ENCODE data around the gene KCNJ4. TPM values are rescaled to one million over a fixed set of nuclear protein-coding genes. Genes with fewer than 3 reads are reported as not detected.

Gene KCNJ4
- not detected for total RNA-seq

DNA sequence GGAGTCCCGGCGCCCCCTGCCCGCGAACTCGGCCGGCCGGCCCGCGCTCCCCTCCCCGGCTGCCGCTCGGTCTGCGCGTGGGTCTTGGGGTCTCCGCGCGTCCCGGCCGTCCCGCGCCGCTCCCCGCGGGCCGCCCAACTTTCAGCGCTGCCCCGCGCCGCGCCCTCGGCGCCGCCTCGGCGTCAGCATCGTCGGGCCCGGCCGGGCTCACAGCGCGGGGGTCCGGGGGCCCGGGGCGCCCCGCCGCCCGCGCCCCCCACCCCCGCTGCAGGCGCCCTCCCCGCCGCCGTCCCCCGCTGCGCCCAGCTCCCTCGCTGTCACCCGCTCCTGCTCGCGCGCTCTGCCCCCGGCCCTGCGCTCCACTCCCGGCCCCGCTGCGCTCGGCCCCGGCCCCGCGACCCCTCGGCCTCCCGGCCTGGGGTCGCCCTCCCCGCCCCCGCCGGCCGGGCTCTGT lies at the start of gene KCNJ4:
KCNJ4 (minus strand) TSS at position 124 of the 454 bp plus-strand sequence. CDS start 27,067 bp downstream, outside the sequence.
- TF ChIP-seq, protein P1, sequence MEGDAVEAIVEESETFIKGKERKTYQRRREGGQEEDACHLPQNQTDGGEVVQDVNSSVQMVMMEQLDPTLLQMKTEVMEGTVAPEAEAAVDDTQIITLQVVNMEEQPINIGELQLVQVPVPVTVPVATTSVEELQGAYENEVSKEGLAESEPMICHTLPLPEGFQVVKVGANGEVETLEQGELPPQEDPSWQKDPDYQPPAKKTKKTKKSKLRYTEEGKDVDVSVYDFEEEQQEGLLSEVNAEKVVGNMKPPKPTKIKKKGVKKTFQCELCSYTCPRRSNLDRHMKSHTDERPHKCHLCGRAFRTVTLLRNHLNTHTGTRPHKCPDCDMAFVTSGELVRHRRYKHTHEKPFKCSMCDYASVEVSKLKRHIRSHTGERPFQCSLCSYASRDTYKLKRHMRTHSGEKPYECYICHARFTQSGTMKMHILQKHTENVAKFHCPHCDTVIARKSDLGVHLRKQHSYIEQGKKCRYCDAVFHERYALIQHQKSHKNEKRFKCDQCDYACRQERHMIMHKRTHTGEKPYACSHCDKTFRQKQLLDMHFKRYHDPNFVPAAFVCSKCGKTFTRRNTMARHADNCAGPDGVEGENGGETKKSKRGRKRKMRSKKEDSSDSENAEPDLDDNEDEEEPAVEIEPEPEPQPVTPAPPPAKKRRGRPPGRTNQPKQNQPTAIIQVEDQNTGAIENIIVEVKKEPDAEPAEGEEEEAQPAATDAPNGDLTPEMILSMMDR (IDR thresholded peaks at IDR 0.05; ENCODE audit: low read depth): no peak

DNA sequence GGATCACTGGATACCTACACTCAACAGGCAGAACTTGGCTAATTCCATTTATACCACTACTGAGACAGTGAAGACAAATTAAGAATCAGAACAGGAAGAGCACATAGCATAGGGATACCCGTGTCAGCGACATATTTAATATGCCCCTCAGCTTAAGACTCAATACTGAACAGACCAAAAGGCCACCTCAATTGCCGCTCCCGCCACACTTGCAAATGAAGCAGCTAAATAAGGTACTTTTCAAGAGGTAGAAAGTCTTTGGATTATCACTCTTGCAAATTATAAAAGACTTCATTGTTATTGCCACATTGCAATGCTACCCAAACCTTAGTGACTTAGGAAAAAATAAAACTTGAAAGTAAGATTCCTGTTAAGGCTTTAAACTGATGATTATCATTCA lies 48.0 kb upstream of the KCNJ4 start:
- TF ChIP-seq, protein P1 (IDR thresholded peaks at IDR 0.05; ENCODE audit: low read depth): no peak

DNA sequence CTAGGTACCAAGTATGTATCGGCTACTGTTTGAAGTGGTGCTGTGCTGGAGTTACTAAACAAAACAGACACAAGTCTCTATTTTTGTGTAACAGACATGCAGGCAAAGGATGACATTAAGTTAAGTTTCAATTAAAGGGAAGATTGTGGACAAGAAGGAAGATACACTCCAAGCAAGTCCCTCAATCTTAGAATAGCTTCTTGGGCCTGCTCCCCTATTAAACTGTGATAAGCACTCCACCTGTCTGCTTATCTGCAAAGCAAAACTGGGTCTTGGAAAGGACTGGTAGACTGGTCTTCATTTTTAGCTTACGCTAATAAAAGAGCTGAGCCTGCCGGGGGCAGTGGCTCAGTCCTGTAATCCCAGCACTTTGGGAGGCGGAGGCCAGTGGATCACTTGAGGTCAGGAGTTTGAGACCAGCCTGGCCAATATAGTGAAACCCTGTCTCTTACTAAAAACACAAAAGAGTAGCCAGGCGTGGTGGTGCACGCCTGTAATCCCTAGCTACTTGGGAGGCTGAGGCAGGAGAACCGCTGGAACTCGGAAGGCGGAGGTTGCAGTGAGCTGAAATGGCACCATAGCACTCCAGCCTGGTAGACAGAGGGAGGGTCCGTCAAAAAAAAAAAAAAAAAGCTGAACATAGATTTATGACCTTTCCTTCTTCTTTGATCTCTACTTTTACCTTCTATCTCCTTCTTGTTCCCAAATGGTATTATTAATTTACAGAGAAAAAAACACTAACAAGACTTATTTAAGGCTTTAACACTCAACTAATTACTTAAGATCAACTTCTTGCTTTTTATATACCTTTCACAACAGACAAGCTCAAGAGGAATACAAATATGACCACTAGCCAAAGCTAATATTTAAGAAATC lies 47.0 kb upstream of the KCNJ4 start:
- TF ChIP-seq, protein P1 (IDR thresholded peaks at IDR 0.05; ENCODE audit: low read depth): no peak

DNA sequence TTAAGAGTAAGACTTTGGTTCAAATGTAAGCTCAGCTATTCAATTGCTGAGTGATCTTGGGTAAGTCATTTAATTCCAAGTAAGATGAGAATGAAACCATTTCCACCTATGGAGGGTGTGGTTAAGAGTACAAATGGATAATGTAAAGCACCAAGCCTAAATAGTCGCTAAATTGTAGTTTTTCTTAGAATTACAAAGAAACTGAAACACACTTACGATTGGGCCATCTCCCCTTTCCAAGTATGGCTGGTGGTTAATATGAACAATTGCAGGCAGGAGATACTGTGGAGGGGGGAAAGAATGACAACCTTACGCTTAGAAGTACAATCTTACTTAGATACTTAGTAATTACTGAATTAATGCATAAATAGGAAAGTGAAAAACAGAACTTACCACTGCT lies 42.9 kb upstream of the KCNJ4 start:
- TF ChIP-seq, protein P1 (IDR thresholded peaks at IDR 0.05; ENCODE audit: low read depth): no peak

DNA sequence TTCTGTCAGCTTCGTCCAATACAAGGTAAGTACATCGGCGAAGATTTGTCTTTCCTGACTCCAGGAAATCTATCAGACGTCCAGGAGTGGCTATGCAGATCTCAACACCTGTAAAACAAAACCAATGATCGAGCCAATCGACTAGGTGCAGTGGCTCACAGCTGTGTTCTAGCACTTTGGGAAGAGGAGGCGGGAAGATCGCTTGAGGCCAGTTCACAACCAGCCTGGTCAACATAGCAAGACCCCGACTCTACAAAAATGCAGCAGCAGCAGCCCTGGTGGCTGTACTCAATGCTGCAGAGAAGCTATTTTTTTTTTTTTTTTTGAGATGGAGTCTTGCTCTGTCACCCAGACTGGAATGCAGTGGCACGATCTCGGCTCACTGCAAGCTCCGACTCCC lies 39.9 kb upstream of the KCNJ4 start:
- TF ChIP-seq, protein P1 (IDR thresholded peaks at IDR 0.05; ENCODE audit: low read depth): no peak

DNA sequence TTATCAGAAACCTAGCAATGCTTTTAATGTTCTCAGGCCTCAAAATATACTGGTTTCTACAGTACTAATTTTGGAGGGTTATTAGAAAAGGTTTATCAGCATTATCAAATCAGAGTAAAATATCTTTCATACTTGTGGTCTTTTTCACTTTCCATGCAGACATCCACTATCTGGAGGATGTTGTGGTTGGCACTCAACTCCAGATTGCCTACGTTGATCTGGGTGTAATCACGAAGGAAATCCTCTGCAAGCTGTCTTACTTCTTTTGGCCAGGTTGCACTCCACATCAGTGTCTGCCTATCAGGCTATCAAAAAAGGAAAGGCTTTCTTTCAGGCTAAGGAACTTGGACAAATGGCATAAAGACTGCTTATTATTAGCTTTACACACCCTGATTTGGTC lies 39.5 kb upstream of the KCNJ4 start:
- TF ChIP-seq, protein P1 (IDR thresholded peaks at IDR 0.05; ENCODE audit: low read depth): no peak

DNA sequence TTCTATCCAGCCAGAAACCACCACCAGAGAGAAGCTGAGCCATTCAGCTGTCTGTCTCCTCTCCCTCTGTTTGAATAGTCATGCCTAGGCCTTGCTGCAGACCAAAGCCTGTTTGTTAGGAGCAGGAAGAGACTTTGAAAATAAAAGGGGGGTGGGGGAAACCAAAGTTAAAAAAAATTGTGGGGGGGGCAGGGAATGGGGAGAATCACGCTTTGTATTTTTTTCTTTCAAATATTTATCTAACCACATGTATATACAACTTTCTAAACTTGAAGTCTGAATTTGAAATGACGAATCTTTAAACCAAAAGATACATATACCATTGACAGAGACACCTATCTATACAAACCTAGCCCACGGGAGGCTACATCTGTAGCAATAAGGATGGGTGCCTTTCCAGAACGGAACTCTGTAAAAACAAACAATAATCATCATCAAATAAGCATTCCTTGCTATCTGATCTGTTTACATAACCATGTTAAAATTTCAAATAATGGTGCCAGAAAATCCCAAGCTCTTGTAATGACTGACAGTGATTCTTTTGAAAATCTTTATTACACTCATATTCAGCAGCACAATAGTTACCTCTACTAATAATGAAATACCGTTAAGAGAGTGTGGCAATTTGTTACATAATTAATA lies 36.8 kb upstream of the KCNJ4 start:
- TF ChIP-seq, protein P1 (IDR thresholded peaks at IDR 0.05; ENCODE audit: low read depth): no peak
